HepG2 (cell line): ENCODE measurements around the gene NUAK2. TPM values are rescaled to one million over a fixed set of nuclear protein-coding genes. Genes with fewer than 3 reads are reported as not detected.
A peak's percentile ranks its signal among the peaks of the same experiment; 100 is the strongest.

Source experiments
- CEBPB ChIP-seq: IDR thresholded peaks from 2 replicates; pipeline ENCODE4 v1.6.1; 2011; ENCODE audit warnings: low read depth, low read length, improper control_type of control experiment, borderline replicate concordance
- GLI4 ChIP-seq: sonication (generic); formaldehyde crosslinking; IDR thresholded peaks from 2 replicates; pipeline ENCODE4 v1.5.1; 2020; ENCODE audit warnings: missing genetic modification reagents, mild to moderate bottlenecking, moderate library complexity, borderline replicate concordance
- HBP1 ChIP-seq: IDR thresholded peaks from 2 replicates; pipeline ENCODE4 v1.6.1; 2016; ENCODE audit warnings: low read depth, control low read depth
- NFIC ChIP-seq: IDR thresholded peaks from 2 replicates; pipeline ENCODE4 v1.6.1; 2012; ENCODE audit warnings: mild to moderate bottlenecking, low read length, inconsistent platforms
- SAFB2 ChIP-seq: sonication (generic); formaldehyde crosslinking; IDR thresholded peaks from 2 replicates; pipeline ENCODE4 v1.5.1; 2020; ENCODE audit warnings: missing genetic modification reagents, low read depth, mild to moderate bottlenecking, borderline replicate concordance
- TCF12 ChIP-seq, 2 experiments: fragments of 450-650 bp in 1 of 2; sonication (generic) in 1 of 2; formaldehyde crosslinking in 1 of 2; IDR thresholded peaks; 2 replicates each; pipeline versions ENCODE4 v1.6.1 to v1.8.0; 2017 to 2022; ENCODE audit warnings: antibody characterized with exemption in 1 of 2, mild to moderate bottlenecking in 1 of 2, missing genetic modification reagents in 1 of 2, moderate library complexity in 1 of 2
- THYN1 ChIP-seq: sonication (generic); formaldehyde crosslinking; IDR thresholded peaks from 2 replicates; pipeline ENCODE4 v1.8.1; 2023; ENCODE audit warnings: low read depth, mild to moderate bottlenecking, moderate library complexity, missing genetic modification reagents, borderline replicate concordance
- U2AF1 ChIP-seq: fragments of 200-400 bp; formaldehyde crosslinking; optimal IDR thresholded peaks from 2 replicates; pipeline ENCODE3; 2017; ENCODE audit warnings: mild to moderate bottlenecking, low read depth, low read length
- ZFX ChIP-seq: sonication (generic); formaldehyde crosslinking; IDR thresholded peaks from 2 replicates; pipeline ENCODE4 v1.4.0; 2020; ENCODE audit warnings: mild to moderate bottlenecking, low read depth, missing genetic modification reagents, moderate library complexity
- ZNF264 ChIP-seq: sonication (generic); formaldehyde crosslinking; IDR thresholded peaks from 2 replicates; pipeline ENCODE4 v1.4.0; 2020; ENCODE audit warnings: missing genetic modification reagents
- ZNF501 ChIP-seq: sonication (generic); formaldehyde crosslinking; IDR thresholded peaks from 2 replicates; pipeline ENCODE4 v1.5.1; 2020; ENCODE audit warnings: mild to moderate bottlenecking, moderate library complexity, missing genetic modification reagents
- ZNF687 ChIP-seq: sonication (generic); formaldehyde crosslinking; IDR thresholded peaks from 2 replicates; pipeline ENCODE4 v1.5.1; 2020; ENCODE audit warnings: mild to moderate bottlenecking, missing genetic modification reagents, moderate library complexity
- ZNF740 ChIP-seq: sonication (generic); formaldehyde crosslinking; IDR thresholded peaks from 2 replicates; pipeline ENCODE4 v1.4.0; 2020; ENCODE audit warnings: missing genetic modification reagents
- ZNF776 ChIP-seq: sonication (generic); formaldehyde crosslinking; IDR thresholded peaks from 2 replicates; pipeline ENCODE4 v1.4.0; 2020; ENCODE audit warnings: mild to moderate bottlenecking, missing genetic modification reagents
- ZNF83 ChIP-seq: sonication (generic); formaldehyde crosslinking; IDR thresholded peaks from 2 replicates; pipeline ENCODE4 v1.4.0; 2020; ENCODE audit warnings: missing genetic modification reagents, mild to moderate bottlenecking, borderline replicate concordance
- ZZZ3 ChIP-seq: sonication (generic); formaldehyde crosslinking; IDR thresholded peaks from 2 replicates; pipeline ENCODE4 v1.4.0; 2020; ENCODE audit warnings: missing genetic modification reagents, mild to moderate bottlenecking, borderline replicate concordance
- polyA plus RNA-seq, 8 experiments: library from polyadenylated mRNA; depleted of rRNA in 3 of 8; stranded (reverse) in 7 of 8; unstranded in 1 of 8; fragments of >200 nt; fragmentation: Illumina TruSeq in 4 of 8; extraction: Trizol in 4 of 8; gene quantifications; 2 replicates each; pipeline versions ENCODE4 v1.2.1 to v1.2.3, GENCODE V29; 2011 to 2016; ENCODE audit warnings: low read depth in 4 of 8, missing spikeins in 1 of 8, mixed read lengths in 1 of 8; ENCODE audit not compliant: insufficient read depth in 1 of 8
- total RNA-seq, 5 experiments: library from RNA; depleted of rRNA; stranded (reverse); fragments of >200 nt; fragmentation: Illumina TruSeq; extraction: Trizol; gene quantifications; 2 replicates each; pipeline ENCODE4 v1.2.3, GENCODE V29; 2016; ENCODE audit warnings: low read depth in 1 of 5
- TF ChIP-seq, protein P1 (sequence below): sonication (generic); formaldehyde crosslinking; IDR thresholded peaks from 2 replicates; pipeline ENCODE4 v1.4.0; 2020; ENCODE audit warnings: missing genetic modification reagents
- TF ChIP-seq, protein P2 (sequence below): sonication (generic); formaldehyde crosslinking; IDR thresholded peaks from 2 replicates; pipeline ENCODE4 v1.4.0; 2020; ENCODE audit warnings: missing genetic modification reagents, mild to moderate bottlenecking, borderline replicate concordance

Gene NUAK2
- total and polyA plus RNA-seq, 2 of the 13 experiments (the other 11 are each of a cell fraction or from before 2014, with no cell fraction given) = 0.75 to 1.1 TPM

DNA sequence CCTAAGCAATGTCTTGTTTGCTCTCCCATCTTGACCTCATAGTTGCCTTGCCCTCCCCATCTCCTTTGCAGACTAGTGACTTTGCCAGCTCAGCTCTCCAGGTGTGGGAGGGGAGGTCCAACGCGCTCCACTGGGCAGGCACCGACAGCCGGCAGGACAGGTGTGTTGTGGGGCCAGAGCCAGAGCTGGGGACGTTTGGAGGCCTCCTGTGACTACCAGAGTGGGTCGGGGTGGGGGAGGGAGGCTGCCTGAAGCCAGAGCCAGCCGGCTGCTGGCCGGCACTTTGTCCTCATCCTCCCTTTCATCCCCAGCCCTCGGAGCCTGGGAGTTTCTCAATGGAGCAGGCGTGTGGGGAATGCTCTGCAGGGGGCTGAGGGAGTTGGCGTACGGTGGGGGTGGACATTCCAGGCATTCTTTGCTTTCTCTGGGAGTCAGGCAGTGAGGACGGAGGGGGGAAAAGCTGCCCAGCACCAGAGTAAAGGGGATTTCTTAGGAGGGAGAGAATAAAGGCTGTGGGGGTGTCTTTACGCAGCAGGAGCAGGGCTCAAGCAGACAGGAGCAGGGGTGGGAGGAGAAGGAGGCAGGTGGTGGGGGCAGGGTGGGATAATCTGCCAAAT, 20.2 kb downstream of the NUAK2 start (continued):
- TF ChIP-seq HBP1 (CRISPR knock-in tag) (no peak), NFIC (no peak; the same call in 1 of the 2 replicates), ZNF83 (CRISPR knock-in tag) (no peak), TCF12 (IDR thresholded peaks at IDR 0.05) (no peak), TCF12 (CRISPR knock-in tag; IDR thresholded peaks at IDR 0.05) (0 out of 2 replicates have a peak, but pooled peaks have one; percentile 34), ZNF501 (CRISPR knock-in tag) (0 out of 2 replicates have a peak, but pooled peaks have one; percentile 55), U2AF1 (peak; percentile 40), ZNF687 (CRISPR knock-in tag) (peak; percentile 90), GLI4 (no peak), ZNF776 (CRISPR knock-in tag) (no peak), ZNF264 (CRISPR knock-in tag) (peak; percentile 62; the same call in 1 of the 2 replicates), ZFX (peak; percentile 49; the same call in 1 of the 2 replicates), CEBPB (peak; percentile 73; the same call in 1 of the 2 replicates), ZZZ3 (CRISPR knock-in tag) (no peak), THYN1 (no peak), SAFB2 (CRISPR knock-in tag) (peak; percentile 35; the same call in 1 of the 2 replicates), ZNF740 (CRISPR knock-in tag) (peak; percentile 73)
- TF ChIP-seq, protein P1, sequence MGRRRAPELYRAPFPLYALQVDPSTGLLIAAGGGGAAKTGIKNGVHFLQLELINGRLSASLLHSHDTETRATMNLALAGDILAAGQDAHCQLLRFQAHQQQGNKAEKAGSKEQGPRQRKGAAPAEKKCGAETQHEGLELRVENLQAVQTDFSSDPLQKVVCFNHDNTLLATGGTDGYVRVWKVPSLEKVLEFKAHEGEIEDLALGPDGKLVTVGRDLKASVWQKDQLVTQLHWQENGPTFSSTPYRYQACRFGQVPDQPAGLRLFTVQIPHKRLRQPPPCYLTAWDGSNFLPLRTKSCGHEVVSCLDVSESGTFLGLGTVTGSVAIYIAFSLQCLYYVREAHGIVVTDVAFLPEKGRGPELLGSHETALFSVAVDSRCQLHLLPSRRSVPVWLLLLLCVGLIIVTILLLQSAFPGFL (CRISPR knock-in tag) = no peak
- TF ChIP-seq, protein P2, sequence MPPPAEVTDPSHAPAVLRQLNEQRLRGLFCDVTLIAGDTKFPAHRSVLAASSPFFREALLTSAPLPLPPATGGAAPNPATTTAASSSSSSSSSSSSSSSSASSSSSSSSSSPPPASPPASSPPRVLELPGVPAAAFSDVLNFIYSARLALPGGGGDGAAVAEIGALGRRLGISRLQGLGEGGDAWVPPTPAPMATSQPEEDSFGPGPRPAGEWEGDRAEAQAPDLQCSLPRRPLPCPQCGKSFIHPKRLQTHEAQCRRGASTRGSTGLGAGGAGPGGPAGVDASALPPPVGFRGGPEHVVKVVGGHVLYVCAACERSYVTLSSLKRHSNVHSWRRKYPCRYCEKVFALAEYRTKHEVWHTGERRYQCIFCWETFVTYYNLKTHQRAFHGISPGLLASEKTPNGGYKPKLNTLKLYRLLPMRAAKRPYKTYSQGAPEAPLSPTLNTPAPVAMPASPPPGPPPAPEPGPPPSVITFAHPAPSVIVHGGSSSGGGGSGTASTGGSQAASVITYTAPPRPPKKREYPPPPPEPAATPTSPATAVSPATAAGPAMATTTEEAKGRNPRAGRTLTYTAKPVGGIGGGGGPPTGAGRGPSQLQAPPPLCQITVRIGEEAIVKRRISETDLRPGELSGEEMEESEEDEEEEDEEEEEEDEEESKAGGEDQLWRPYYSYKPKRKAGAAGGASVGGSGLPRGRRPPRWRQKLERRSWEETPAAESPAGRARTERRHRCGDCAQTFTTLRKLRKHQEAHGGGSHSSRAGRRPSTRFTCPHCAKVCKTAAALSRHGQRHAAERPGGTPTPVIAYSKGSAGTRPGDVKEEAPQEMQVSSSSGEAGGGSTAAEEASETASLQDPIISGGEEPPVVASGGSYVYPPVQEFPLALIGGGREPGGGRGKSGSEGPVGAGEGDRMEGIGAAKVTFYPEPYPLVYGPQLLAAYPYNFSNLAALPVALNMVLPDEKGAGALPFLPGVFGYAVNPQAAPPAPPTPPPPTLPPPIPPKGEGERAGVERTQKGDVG = no peak
